Ramos (cell line): ENCODE measurements around the gene FARP1.
"Not testable (repeated sequence)": the region's sequence is repeated elsewhere in the genome, so short reads cannot be mapped to it uniquely, and the experiment has no call there.

Experiments used
- in situ Hi-C: fragments of 300-500 bp; cut with MboI; formaldehyde crosslinking; loops from one replicate; pipeline ENCODE4 v1.14.3; 2022; ENCODE audit warnings: low sequenced_read_pairs; ENCODE audit not compliant: unreplicated experiment

The FARP1 gene

GRCh38 chr13:98221234-98221633 is 78.3 kb downstream of the FARP1 start:
- in situ Hi-C loops = no loop called here

- in situ Hi-C loops = no loop called here
These were observed 79.2 kb downstream of the FARP1 start for GRCh38 chr13:98222081-98222554.

GRCh38 chr13:98222816-98223215 is 79.9 kb downstream of the FARP1 start:
- in situ Hi-C loops = no loop called here

- in situ Hi-C loops = no loop called here
These were observed 80.8 kb downstream of the FARP1 start for GRCh38 chr13:98223741-98224140.

- in situ Hi-C loops = no loop called here
These were observed 81.7 kb downstream of the FARP1 start for GRCh38 chr13:98224557-98224956.

- in situ Hi-C loops = no loop called here
These were observed 82.4 kb downstream of the FARP1 start for GRCh38 chr13:98225036-98225940.

GRCh38 chr13:98226496-98226895 is 83.6 kb downstream of the FARP1 start:
- in situ Hi-C loops = no loop called here

GRCh38 chr13:98228661-98229341 is 85.9 kb downstream of the FARP1 start:
- in situ Hi-C loops = no loop called here

- in situ Hi-C loops = not testable (repeated sequence)
These were observed 87.9 kb downstream of the FARP1 start for GRCh38 chr13:98230762-98231161.

- in situ Hi-C loops = no loop called here
These were observed 89.6 kb downstream of the FARP1 start for GRCh38 chr13:98232456-98232855.

- in situ Hi-C loops = no loop called here
These were observed 90.2 kb downstream of the FARP1 start for GRCh38 chr13:98233127-98233526.

GRCh38 chr13:98234348-98234747 is 91.5 kb downstream of the FARP1 start:
- in situ Hi-C loops = no loop called here

GRCh38 chr13:98236197-98236596 is 93.3 kb downstream of the FARP1 start:
- in situ Hi-C loops = no loop called here

GRCh38 chr13:98237331-98237730 is 94.4 kb downstream of the FARP1 start:
- in situ Hi-C loops = no loop called here

GRCh38 chr13:98239162-98240076 is 96.5 kb downstream of the FARP1 start:
- in situ Hi-C loops = no loop called here

- in situ Hi-C loops = no loop called here
These were observed 97.2 kb downstream of the FARP1 start for GRCh38 chr13:98240135-98240534.

- in situ Hi-C loops = no loop called here
These were observed 98.1 kb downstream of the FARP1 start for GRCh38 chr13:98240974-98241373.

- in situ Hi-C loops = no loop called here
These were observed 99.1 kb downstream of the FARP1 start for GRCh38 chr13:98241976-98242375.

GRCh38 chr13:98242403-98242802 is 99.5 kb downstream of the FARP1 start:
- in situ Hi-C loops = no loop called here

- in situ Hi-C loops = no loop called here
These were observed 101.0 kb downstream of the FARP1 start for GRCh38 chr13:98243929-98244272.
